Esophagus muscularis mucosa (tissue), 3 donors: ENCODE results near the gene CTDSPL.

Experiments
- POLR2AphosphoS5 ChIP-seq, 2 donors: sonication (generic); formaldehyde crosslinking; IDR thresholded peaks; one replicate each; pipeline ENCODE4 v1.6.1; 2017; ENCODE audit warnings: antibody characterized with exemption in 2 of 2
- TF ChIP-seq, protein P1 (sequence below), 3 experiments: fragments of 200-600 bp in 2 of 3; fragments of 450-650 bp in 1 of 3; sonication (generic) in 2 of 3; IDR thresholded peaks; one replicate each; pipeline ENCODE4 v1.5.1; 2017 to 2019; ENCODE audit warnings: antibody characterized with exemption in 3 of 3, mild to moderate bottlenecking in 2 of 3, moderate library complexity in 1 of 3

DNA sequence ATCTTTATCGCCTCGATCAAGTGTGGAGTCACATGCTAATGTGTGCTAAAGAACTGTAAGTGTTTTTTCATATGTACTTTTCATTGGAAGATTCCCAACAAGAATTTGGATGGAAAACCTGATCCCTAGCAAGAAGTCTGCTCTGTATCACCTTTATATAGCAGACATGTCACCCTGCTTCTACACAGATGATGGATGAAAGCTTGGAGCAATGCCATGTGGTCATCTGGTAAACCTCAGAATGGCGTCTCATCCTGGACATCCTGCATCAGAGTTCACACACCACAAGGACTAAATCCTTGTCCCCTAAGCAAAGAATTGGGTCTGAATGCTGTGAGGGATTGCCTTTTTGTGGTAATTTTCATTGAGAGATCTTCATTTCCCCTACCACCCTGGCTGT is 42.1 kb upstream of the CTDSPL start:
- TF ChIP-seq, protein P1, sequence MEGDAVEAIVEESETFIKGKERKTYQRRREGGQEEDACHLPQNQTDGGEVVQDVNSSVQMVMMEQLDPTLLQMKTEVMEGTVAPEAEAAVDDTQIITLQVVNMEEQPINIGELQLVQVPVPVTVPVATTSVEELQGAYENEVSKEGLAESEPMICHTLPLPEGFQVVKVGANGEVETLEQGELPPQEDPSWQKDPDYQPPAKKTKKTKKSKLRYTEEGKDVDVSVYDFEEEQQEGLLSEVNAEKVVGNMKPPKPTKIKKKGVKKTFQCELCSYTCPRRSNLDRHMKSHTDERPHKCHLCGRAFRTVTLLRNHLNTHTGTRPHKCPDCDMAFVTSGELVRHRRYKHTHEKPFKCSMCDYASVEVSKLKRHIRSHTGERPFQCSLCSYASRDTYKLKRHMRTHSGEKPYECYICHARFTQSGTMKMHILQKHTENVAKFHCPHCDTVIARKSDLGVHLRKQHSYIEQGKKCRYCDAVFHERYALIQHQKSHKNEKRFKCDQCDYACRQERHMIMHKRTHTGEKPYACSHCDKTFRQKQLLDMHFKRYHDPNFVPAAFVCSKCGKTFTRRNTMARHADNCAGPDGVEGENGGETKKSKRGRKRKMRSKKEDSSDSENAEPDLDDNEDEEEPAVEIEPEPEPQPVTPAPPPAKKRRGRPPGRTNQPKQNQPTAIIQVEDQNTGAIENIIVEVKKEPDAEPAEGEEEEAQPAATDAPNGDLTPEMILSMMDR (IDR thresholded peaks at IDR 0.05), result no peak
- TF ChIP-seq POLR2AphosphoS5 (IDR thresholded peaks at IDR 0.05), result peak; percentile 85 to 91
